HG03378 (cell line): Measurements from ENCODE around the gene GALR3.

Experiments used
- ATAC-seq: cut with Tn5 transposase; IDR thresholded peaks from one replicate; pipeline ENCODE4 v1.9.1; 2021; ENCODE audit warnings: mild to moderate bottlenecking, moderate library complexity; ENCODE audit not compliant: unreplicated experiment

The GALR3 gene

DNA sequence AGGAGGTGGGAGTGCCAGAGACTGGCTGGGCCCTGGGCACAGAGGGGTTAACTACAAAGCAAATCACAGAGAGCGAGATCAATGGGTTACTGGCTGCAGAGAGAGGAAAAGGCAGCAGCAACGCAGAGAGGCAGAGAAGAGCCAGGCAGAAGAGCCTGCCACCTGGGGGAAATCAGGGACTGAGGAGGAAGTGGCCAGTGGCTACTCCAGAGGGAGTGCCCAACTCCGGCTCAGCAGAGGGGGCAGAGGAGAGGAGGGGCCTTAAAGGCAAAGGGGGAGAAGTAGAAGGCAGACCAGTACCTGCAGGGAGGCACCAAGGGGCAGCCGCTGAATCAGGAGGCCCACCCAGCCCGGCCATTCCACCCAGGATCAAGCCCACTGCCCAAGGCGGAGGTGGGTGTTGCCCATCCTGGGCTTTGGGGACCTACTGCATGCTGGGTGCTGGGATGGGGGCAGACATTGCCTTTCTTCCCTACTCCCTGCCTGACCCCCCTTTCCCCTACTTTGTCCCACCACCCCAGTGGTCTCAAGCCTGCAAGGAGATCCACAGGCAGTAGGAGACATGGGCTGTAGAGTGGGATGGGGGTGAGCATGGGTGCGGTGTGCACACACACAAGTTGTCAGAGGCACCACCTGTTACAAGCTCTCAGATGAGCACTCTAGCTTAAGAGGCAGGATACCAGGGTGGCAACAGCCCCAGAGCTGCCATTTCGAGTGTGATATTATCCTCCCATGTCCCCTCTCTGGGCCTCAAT lies 926 bp upstream of the GALR3 start:
- ATAC-seq = no peak

- no peak for ATAC-seq
Measured at GRCh38 chr22:37824674-37825641, 1.8 kb downstream of the GALR3 start.

GRCh38 chr22:37827056-37827455 lies 3.9 kb downstream of the GALR3 start:
- ATAC-seq = no peak

- ATAC-seq = no peak
Measured at GRCh38 chr22:37830093-37830842, 7.1 kb downstream of the GALR3 start.

DNA sequence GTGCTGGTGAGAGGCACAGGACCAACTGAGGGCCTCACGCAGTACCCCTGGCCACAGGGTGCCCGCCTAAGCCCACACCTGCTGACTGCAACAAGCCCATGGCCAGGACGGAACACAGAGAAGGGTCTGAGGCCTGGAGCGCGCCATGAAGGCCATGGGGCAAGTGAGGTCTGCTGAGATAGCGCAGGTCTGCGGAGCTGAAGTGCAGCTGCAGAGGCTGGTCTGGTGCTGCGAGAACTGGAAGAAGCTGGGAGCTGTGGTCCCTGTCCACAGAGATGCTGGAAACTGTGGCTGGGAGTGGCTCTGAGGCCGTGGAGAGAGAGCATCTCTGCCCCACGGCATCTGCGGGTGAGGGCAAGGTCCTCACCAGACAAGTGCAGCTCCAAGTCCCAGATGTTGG lies 8.3 kb downstream of the GALR3 start:
- no peak for ATAC-seq

GRCh38 chr22:37832022-37832857 lies 9.1 kb downstream of the GALR3 start:
- no peak for ATAC-seq

GRCh38 chr22:37842015-37842793 lies 19.0 kb downstream of the GALR3 start:
- ATAC-seq = no peak

- peak; percentile 23 for ATAC-seq
Measured at GRCh38 chr22:37843741-37844089, 20.5 kb downstream of the GALR3 start.

DNA sequence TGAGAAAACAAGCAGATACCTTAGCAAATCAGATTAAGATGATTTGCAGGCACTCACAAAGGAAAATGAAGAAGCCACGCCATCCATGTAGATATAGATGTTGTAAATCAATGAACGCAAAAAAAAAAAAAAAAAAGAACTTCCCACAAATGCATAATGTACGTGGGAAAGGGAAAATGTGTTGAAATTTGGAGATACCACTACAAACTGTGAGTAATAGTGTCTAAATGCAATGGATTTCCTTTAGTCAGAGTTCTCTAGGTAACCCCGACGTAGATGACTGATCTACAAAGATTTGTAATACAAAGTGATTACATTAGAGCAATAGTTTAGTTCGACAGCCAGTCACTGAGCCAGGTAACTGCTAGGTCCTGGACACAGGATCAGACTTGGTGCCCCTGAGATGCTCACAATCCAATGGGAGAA lies 21.7 kb downstream of the GALR3 start:
- ATAC-seq = no peak

DNA sequence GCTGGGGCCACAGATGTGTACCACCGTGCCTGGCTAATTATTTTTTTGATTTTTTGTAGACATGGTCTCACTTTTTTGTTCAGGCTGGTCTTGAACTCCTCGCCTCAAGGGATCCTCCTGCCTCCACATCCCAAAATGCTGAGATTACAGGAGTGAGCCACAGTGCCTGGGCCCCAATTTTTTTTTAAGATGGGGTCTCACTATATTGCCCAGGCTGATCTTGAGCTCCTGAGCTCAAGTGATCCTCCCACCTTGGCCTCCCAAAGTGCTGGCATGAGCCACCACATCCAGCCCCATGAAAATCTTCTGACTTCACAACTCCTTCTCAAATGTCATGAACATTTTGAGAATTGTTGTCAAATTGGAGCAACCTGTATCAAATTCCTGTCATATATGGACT lies 23.3 kb downstream of the GALR3 start:
- ATAC-seq = no peak

DNA sequence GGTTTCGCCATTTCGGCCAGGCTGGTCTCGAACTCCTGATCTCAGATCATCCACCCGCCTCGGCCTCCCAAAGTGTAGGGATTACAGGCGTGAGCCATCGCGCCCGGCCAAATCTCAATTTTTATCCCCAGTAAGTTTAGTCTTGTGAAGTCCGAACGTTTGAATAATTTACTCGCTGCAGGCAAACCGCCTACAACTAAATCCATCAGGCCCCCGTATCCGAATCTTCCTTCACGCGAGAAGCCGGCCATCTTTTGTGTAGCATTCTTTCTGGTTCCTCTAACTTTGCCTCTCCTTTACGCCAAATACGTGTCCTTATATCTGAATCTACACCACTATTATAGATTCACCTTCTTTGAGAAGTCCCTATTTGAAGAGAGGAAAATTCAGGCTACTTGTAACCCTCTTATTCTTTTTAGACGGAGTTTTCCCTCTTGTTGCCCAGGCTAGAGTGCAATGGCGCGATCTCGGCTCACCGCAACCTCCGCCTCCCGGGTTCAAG lies 25.5 kb downstream of the GALR3 start:
- no peak for ATAC-seq

DNA sequence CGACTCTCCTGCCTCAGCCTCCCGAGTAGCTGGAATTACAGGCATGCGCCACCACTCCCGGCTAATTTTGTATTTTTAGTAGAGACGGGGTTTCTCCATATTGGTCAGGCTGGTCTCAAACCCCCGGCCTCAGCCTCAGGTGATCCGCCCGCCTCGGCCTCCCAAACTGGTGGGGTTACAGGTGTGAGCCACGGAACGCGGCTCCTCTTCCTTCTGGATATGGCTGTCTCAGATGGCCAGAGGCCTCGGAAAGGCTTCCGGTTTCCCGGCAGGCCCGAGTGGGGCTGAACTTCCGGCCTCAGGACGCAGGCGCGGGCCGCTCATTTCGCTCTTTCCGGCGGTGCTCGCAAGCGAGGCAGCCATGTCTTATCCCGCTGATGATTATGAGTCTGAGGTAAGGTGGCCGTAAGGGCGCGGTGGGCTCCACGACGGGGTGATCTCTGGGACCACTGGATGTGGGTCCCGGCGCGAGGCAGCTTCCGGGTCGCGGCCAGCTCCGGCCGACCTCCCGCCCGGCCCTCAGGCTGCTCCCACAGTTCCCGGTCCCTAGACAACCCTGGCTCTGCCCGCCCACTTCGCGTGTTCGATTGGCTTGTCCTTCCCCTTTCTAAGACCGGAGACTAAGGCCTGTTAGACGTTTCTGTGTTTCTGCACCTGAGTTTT lies 26.0 kb downstream of the GALR3 start, which contains the start of gene EIF3L:
EIF3L (plus strand) TSS at position 331 of the 663 bp plus-strand sequence; CDS start at position 362, 31 bp downstream.
- ATAC-seq = peak; percentile 61

DNA sequence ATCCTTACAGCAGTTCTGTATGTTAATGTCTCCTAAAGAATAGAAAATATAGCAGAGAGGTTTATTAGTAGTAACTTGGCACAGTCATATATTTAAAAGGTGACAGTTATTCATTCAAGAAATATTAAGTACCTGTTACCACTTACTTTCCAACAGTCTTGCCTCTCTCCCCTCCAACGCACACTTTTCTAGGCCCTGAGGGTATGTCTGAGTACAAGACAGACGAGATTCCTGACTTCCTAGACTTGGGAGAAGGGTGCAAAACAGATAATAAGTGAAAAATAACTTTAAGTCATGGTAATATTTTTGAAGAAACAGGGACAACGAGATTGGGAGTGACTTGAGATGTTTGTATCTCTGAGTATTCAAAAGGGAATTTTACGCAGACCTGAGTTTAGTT lies 27.6 kb downstream of the GALR3 start:
- no peak for ATAC-seq

GRCh38 chr22:37852418-37852817 lies 29.2 kb downstream of the GALR3 start:
- ATAC-seq = no peak

- no peak for ATAC-seq
Measured at GRCh38 chr22:37854946-37855345, 31.8 kb downstream of the GALR3 start.

GRCh38 chr22:37855462-37855861 lies 32.3 kb downstream of the GALR3 start:
- no peak for ATAC-seq

DNA sequence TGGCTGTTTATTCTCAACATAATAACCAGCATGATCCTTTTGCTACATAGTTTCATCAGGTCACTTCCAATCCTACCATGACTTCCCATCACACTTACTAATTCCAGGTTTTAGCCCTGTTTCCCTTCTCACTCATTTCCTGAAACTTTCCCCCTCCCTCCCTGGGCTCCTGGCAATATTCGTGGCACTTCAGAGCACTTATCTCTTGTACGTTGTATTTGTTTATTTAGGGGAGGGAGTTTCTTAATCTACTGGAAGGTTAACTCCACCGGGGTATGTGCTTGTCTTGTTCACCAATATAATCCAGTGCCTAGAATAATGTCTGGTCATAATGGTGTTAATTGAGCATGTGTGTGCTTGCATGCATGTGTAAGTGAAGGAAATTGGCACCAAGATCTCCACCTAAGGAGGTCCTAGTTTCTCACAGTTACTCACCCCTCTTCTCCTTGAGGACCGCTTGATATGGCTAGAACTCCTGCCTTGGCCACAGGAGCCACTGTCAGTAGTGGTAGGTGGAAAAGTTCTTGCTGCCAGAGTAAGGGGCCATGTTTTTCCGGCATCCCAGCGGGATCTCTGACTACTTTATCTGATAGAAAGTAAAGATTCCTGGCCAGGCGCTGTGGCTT lies 37.7 kb downstream of the GALR3 start:
- no peak for ATAC-seq

DNA sequence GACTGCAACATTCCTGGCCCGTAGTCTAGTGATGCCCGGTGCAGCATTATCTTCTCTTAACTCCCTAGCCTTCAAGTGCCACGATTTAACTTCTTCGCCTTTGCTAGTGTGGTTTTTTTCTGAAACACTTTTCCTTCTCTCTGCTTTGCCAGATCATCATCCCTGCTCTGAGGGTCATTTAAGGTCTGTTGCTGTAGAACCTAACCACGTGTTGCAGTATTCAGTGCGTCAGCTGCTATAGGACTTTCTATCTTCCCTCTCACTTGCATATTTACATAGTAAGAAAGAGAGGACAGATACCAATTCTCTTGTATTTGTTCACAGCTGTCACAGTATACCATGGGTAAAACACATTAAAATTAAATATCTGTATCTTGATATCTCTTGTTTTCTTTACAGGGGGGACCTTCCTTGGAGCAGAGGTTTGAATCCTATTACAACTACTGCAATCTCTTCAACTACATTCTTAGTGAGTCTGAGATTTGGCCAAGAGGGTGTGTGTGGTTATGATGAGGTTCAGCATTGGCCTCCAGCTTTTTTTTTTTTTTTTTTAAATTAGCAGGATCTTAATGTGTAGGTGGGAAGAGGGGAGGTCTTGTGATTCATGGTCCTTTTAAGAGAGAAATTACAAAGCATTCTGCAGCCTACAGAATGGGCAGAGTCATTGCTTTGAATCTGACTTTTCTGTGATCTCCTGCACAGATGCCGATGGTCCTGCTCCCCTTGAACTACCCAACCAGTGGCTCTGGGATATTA lies 39.6 kb downstream of the GALR3 start:
- ATAC-seq = no peak
